ENCODE measurements around the gene POLR2A.

The POLR2A gene

GRCh38 chr17:7486181-7486580 is 2.0 kb downstream of the POLR2A start:
- DNase-seq (ENCODE audit: low read depth, low spot score): peak; percentile 33
- in situ Hi-C loops (cut with HindIII; ENCODE audit: low sequenced_read_pairs): no loop called here
- H3K4me3 ChIP-seq (ENCODE audit: low read depth, low read length): peak overlapping the region; percentile 81
- TF ChIP-seq CTCF (IDR thresholded peaks at IDR 0.05; ENCODE audit: low read depth, low read length): no peak

GRCh38 chr17:7490144-7490543 is 6.0 kb downstream of the POLR2A start:
- H3K4me3 ChIP-seq (ENCODE audit: low read depth, low read length): no peak overlapping the region
- in situ Hi-C loops (cut with HindIII; ENCODE audit: low sequenced_read_pairs): no loop called here
- DNase-seq (ENCODE audit: low read depth, low spot score): no peak
- TF ChIP-seq CTCF (IDR thresholded peaks at IDR 0.05; ENCODE audit: low read depth, low read length): no peak

GRCh38 chr17:7491583-7491982 is 7.4 kb downstream of the POLR2A start:
- H3K4me3 ChIP-seq (ENCODE audit: low read depth, low read length): no peak overlapping the region
- no peak for DNase-seq (ENCODE audit: low read depth, low spot score)
- in situ Hi-C loops (cut with HindIII; ENCODE audit: low sequenced_read_pairs): no loop called here
- no peak for TF ChIP-seq CTCF (IDR thresholded peaks at IDR 0.05; ENCODE audit: low read depth, low read length)

GRCh38 chr17:7493941-7494340 is 9.8 kb downstream of the POLR2A start:
- no peak overlapping the region for H3K4me3 ChIP-seq (ENCODE audit: low read depth, low read length)
- DNase-seq (ENCODE audit: low read depth, low spot score): no peak
- in situ Hi-C loops (cut with HindIII; ENCODE audit: low sequenced_read_pairs): no loop called here
- no peak for TF ChIP-seq CTCF (IDR thresholded peaks at IDR 0.05; ENCODE audit: low read depth, low read length)

- in situ Hi-C loops (cut with HindIII; ENCODE audit: low sequenced_read_pairs): no loop called here
- no peak for DNase-seq (ENCODE audit: low read depth, low spot score)
- TF ChIP-seq CTCF (IDR thresholded peaks at IDR 0.05; ENCODE audit: low read depth, low read length): no peak
- no peak overlapping the region for H3K4me3 ChIP-seq (ENCODE audit: low read depth, low read length)
These were observed 11.8 kb downstream of the POLR2A start for GRCh38 chr17:7495906-7496434.

- DNase-seq (ENCODE audit: low read depth, low spot score): no peak
- no peak for TF ChIP-seq CTCF (IDR thresholded peaks at IDR 0.05; ENCODE audit: low read depth, low read length)
- H3K4me3 ChIP-seq (ENCODE audit: low read depth, low read length): no peak overlapping the region
- in situ Hi-C loops (cut with HindIII; ENCODE audit: low sequenced_read_pairs): no loop called here
These were observed 12.5 kb downstream of the POLR2A start for GRCh38 chr17:7496470-7497183.
